CD14-positive monocyte (primary cell): ENCODE data around the gene SPEN. TPM values are rescaled to one million over a fixed set of nuclear protein-coding genes. Genes with fewer than 3 reads are reported as not detected.

Experiments used
- DNase-seq, 3 donors: peaks; one replicate each; pipeline ENCODE4 v3.0.0-alpha.2; 2011 to 2022
- H2AFZ ChIP-seq: 2 replicates; pipeline ENCODE4 v1.6.0; 2012; ENCODE audit warnings: mild to moderate bottlenecking, low read depth, low read length, inconsistent platforms; ENCODE audit not compliant: insufficient read depth, poor library complexity, severe bottlenecking
- H3K27ac ChIP-seq, 2 donors: 1 replicate in 1 of 2; 2 replicates in 1 of 2; pipeline ENCODE4 v1.5.1; 2012 to 2013; ENCODE audit warnings: low read length in 2 of 2, control low read depth in 1 of 2, inconsistent platforms in 1 of 2, low read depth in 1 of 2, mild to moderate bottlenecking in 1 of 2
- H3K27me3 ChIP-seq, 2 donors: one replicate each; pipeline versions ENCODE4 v1.6.0 to v1.6.1; 2011 to 2013; ENCODE audit warnings: low read length in 2 of 2; ENCODE audit not compliant: control insufficient read depth in 2 of 2, insufficient read depth in 2 of 2
- H3K36me3 ChIP-seq, 2 donors: replicated peaks in 1 of 2; 1 replicate in 1 of 2; 2 replicates in 1 of 2; pipeline versions ENCODE4 v1.5.1 to v1.6.1; 2012 to 2013; ENCODE audit warnings: low read length in 2 of 2, control low read depth in 1 of 2, inconsistent platforms in 1 of 2, mild to moderate bottlenecking in 1 of 2; ENCODE audit not compliant: insufficient read depth in 2 of 2, control insufficient read depth in 1 of 2
- H3K4me1 ChIP-seq, 2 donors: 1 replicate in 1 of 2; 2 replicates in 1 of 2; pipeline versions ENCODE4 v1.5.1 to v1.6.1; 2012 to 2013; ENCODE audit warnings: low read length in 2 of 2, control low read depth in 1 of 2, inconsistent platforms in 1 of 2, mild to moderate bottlenecking in 1 of 2, moderate library complexity in 1 of 2; ENCODE audit not compliant: insufficient read depth in 2 of 2, control insufficient read depth in 1 of 2
- H3K4me2 ChIP-seq: replicated peaks from 2 replicates; pipeline ENCODE3; 2012; ENCODE audit warnings: low read length, moderate library complexity, mild to moderate bottlenecking; ENCODE audit not compliant: poor library complexity, severe bottlenecking; ENCODE audit errors: extremely low read depth
- H3K4me3 ChIP-seq, 3 experiments: fragments of 200-600 bp in 1 of 3; sonication (generic) in 1 of 3; replicated peaks in 1 of 3; 1 replicate in 2 of 3; 2 replicates in 1 of 3; pipeline ENCODE4 v1.5.1; 2011 to 2013; ENCODE audit warnings: low read length in 3 of 3, mild to moderate bottlenecking in 3 of 3, control low read depth in 2 of 3, low read depth in 2 of 3, inconsistent platforms in 1 of 3, moderate library complexity in 1 of 3
- H3K79me2 ChIP-seq: 2 replicates; pipeline ENCODE4 v1.6.0; 2012; ENCODE audit warnings: mild to moderate bottlenecking, control low read depth, inconsistent platforms, low read length, moderate library complexity; ENCODE audit not compliant: insufficient read depth
- H3K9ac ChIP-seq: 2 replicates; pipeline ENCODE4 v1.6.0; 2017; ENCODE audit warnings: low read length, mild to moderate bottlenecking; ENCODE audit not compliant: insufficient read depth, poor library complexity, severe bottlenecking
- H3K9me3 ChIP-seq, 2 donors: replicated peaks in 1 of 2; 1 replicate in 1 of 2; 2 replicates in 1 of 2; pipeline versions ENCODE4 v1.5.1 to v1.6.1; 2012 to 2013; ENCODE audit warnings: low read length in 2 of 2, control low read depth in 1 of 2; ENCODE audit not compliant: control insufficient read depth in 1 of 2, insufficient read depth in 1 of 2
- H4K20me1 ChIP-seq: 2 replicates; pipeline ENCODE4 v1.6.0; 2012; ENCODE audit warnings: mild to moderate bottlenecking, low read length, control low read depth, moderate library complexity; ENCODE audit not compliant: insufficient read depth
- H3K27ac Mint-ChIP-seq, 7 donors: one replicate each; pipeline ENCODE4 v1.8.0; 2020; ENCODE audit warnings: mild to moderate bottlenecking in 7 of 7, mixed read lengths in 7 of 7, moderate library complexity in 6 of 7, inconsistent platforms in 2 of 7
- H3K27me3 Mint-ChIP-seq, 3 donors: one replicate each; pipeline ENCODE4 v1.8.0; 2021 to 2022; ENCODE audit warnings: low read depth in 3 of 3, mild to moderate bottlenecking in 3 of 3, mixed read lengths in 3 of 3, moderate library complexity in 3 of 3, inconsistent platforms in 1 of 3
- H3K36me3 Mint-ChIP-seq, 2 donors: one replicate each; pipeline ENCODE4 v1.8.0; 2020; ENCODE audit warnings: mixed read lengths in 2 of 2, inconsistent platforms in 1 of 2, mild to moderate bottlenecking in 1 of 2
- H3K4me1 Mint-ChIP-seq: one replicate; pipeline ENCODE4 v1.8.0; 2020; ENCODE audit warnings: mild to moderate bottlenecking, mixed read lengths
- H3K4me3 Mint-ChIP-seq, 2 donors: one replicate each; pipeline ENCODE4 v1.8.0; 2020; ENCODE audit warnings: mild to moderate bottlenecking in 2 of 2, mixed read lengths in 2 of 2, moderate library complexity in 1 of 2
- H3K9me3 Mint-ChIP-seq, 7 donors: one replicate each; pipeline ENCODE4 v1.8.0; 2020 to 2022; ENCODE audit warnings: mixed read lengths in 7 of 7, mild to moderate bottlenecking in 6 of 7, moderate library complexity in 6 of 7, inconsistent platforms in 2 of 7
- CTCF ChIP-seq: fragments of 200-600 bp; IDR thresholded peaks from one replicate; pipeline ENCODE4 v1.8.0; 2022; ENCODE audit warnings: antibody characterized with exemption, mild to moderate bottlenecking
- WGBS: methylation state at CpG from one replicate; pipeline ENCODE4 v1.1.5; 2013; ENCODE audit warnings: missing lambda C conversion rate; ENCODE audit not compliant: insufficient coverage; 5-methylcytosine and 5-hydroxymethylcytosine counted together
- intact Hi-C, 2 donors: fragments of 100-400 bp; cut with micrococcal nuclease; formaldehyde crosslinking; loops; one replicate each; pipeline versions ENCODE4 v1.15.0 to v1.15.1; 2023
- polyA plus RNA-seq, 3 donors: library from polyadenylated mRNA; depleted of rRNA in 1 of 3; unstranded in 2 of 3; stranded (reverse) in 1 of 3; fragments of 300-500 nt in 2 of 3; fragments of >200 nt in 1 of 3; fragmentation: Illumina TruSeq in 2 of 3; gene quantifications; 1 replicate in 2 of 3; 2 replicates in 1 of 3; pipeline ENCODE4 v1.2.3, GENCODE V29; 2012 to 2021

SPEN gene
- polyA plus RNA-seq, 3 donors: 3.1 to 30.9 (median 6.1) TPM

- peak; percentile 42 for TF ChIP-seq CTCF
- Histone ChIP-seq H3K79me2 (no peaks in the 10 kb centered on the region), H4K20me1 (no peaks in the 10 kb centered on the region), H3K9me3 (no peaks in the 10 kb centered on the region), H3K4me3 (no peak overlapping the region), H3K27ac (no peak overlapping the region), H2AFZ (no peak overlapping the region), H3K4me2 (no peak overlapping the region), H3K27me3 (peaks cover 0 to 7% of the 10 kb centered on the region in 2 donors), H3K9ac (no peak overlapping the region), H3K36me3 (no peaks in the 10 kb centered on the region), H3K4me1 (no peaks in the 10 kb centered on the region)
- H3K9me3 Mint-ChIP-seq: no peaks in the 10 kb centered on the region
- intact Hi-C loops: loop anchor here in 1 of 2 donors (5.0 kb wide), 2 partner anchors 104 to 189 kb away; no protein-coding TSS in a partner anchor
- peaks cover 30 to 51% (median 32%) of the 10 kb centered on the region in 3 donors for H3K27me3 Mint-ChIP-seq
- peak in 2 of 3 donors; percentile 27 for DNase-seq
- no peak overlapping the region for H3K27ac Mint-ChIP-seq
- H3K4me1 Mint-ChIP-seq: no peaks in the 10 kb centered on the region
- no peaks in the 10 kb centered on the region for H3K36me3 Mint-ChIP-seq
- H3K4me3 Mint-ChIP-seq: no peak overlapping the region
- no CpG with 5 or more reads among the region's 4 CpGs for WGBS
Measured at GRCh38 chr1:15803380-15803779, 44.1 kb upstream of the SPEN start.

GRCh38 chr1:15804060-15804459, 43.4 kb upstream of the SPEN start:
- Histone ChIP-seq H3K36me3 (no peaks in the 10 kb centered on the region), H3K27me3 (peaks cover 0 to 7% of the 10 kb centered on the region in 2 donors), H4K20me1 (no peaks in the 10 kb centered on the region), H3K9me3 (no peaks in the 10 kb centered on the region), H3K4me1 (no peaks in the 10 kb centered on the region), H3K27ac (no peak overlapping the region), H3K9ac (no peak overlapping the region), H3K4me2 (no peak overlapping the region), H3K79me2 (no peaks in the 10 kb centered on the region), H2AFZ (no peak overlapping the region), H3K4me3 (no peak overlapping the region)
- H3K9me3 Mint-ChIP-seq: no peaks in the 10 kb centered on the region
- no peak for DNase-seq
- no peaks in the 10 kb centered on the region for H3K4me1 Mint-ChIP-seq
- no peaks in the 10 kb centered on the region for H3K36me3 Mint-ChIP-seq
- H3K27ac Mint-ChIP-seq: no peak overlapping the region
- 98% methylated on average over 6 of the region's 8 CpGs for WGBS
- H3K4me3 Mint-ChIP-seq: no peak overlapping the region
- intact Hi-C loops: loop anchor here in 1 of 2 donors (5.0 kb wide), 2 partner anchors 103 to 188 kb away; no protein-coding TSS in a partner anchor
- H3K27me3 Mint-ChIP-seq: peaks cover 32 to 51% (median 35%) of the 10 kb centered on the region in 3 donors
- no peak for TF ChIP-seq CTCF
